ENCODE measurements around the gene IL27RA.

Gene IL27RA

GRCh38 chr19:13985771-13986347, 45.7 kb upstream of the IL27RA start (continued):
- TF ChIP-seq ZNF621 (tag by site-specific recombination; IDR thresholded peaks at IDR 0.05): no peak
- TF ChIP-seq ZNF785 (tag by site-specific recombination; IDR thresholded peaks at IDR 0.05): no peak
- TF ChIP-seq OVOL3 (tag by site-specific recombination; IDR thresholded peaks at IDR 0.05): no peak
- no peak for TF ChIP-seq PRDM1 (tag by site-specific recombination; IDR thresholded peaks at IDR 0.05)
- no peak for TF ChIP-seq ZNF624 (tag by site-specific recombination; IDR thresholded peaks at IDR 0.05)
- no peak for TF ChIP-seq HIC1 (tag by site-specific recombination; IDR thresholded peaks at IDR 0.05)
- peak; percentile 54; the same call in 1 of the 2 replicates for TF ChIP-seq KLF17 (tag by site-specific recombination; IDR thresholded peaks at IDR 0.05)
- TF ChIP-seq WT1 (tag by site-specific recombination; IDR thresholded peaks at IDR 0.05): peak; percentile 47; the same call in 1 of the 2 replicates
- peak; percentile 81 for TF ChIP-seq GLIS1 (tag by site-specific recombination; IDR thresholded peaks at IDR 0.05)
- no peak for TF ChIP-seq BCL6B (tag by site-specific recombination; IDR thresholded peaks at IDR 0.05)
- TF ChIP-seq ZNF112 (tag by site-specific recombination; IDR thresholded peaks at IDR 0.05): no peak
- peak; percentile 55 for TF ChIP-seq PATZ1 (tag by site-specific recombination; IDR thresholded peaks at IDR 0.05)
- no peak for TF ChIP-seq REPIN1 (tag by site-specific recombination; IDR thresholded peaks at IDR 0.05; ENCODE audit: low read depth)
- no peak for TF ChIP-seq PBX3 (CRISPR knock-in tag; IDR thresholded peaks at IDR 0.05)
- peak; percentile 44 for TF ChIP-seq ZFHX2 (tag by site-specific recombination; conservative IDR thresholded peaks at IDR 0.05)

GRCh38 chr19:13986348-13986904, 45.1 kb upstream of the IL27RA start:
- ChIA-PET CTCF (interaction anchor here (0.6 kb wide), 1 partner anchor 13 kb away, joined by 3 read pairs; no protein-coding TSS in a partner anchor), POLR2A (interaction anchor here (1.0 to 1.5 kb wide), 2 partner anchors 16 to 33 kb away, joined by 3 read pairs; no protein-coding TSS in a partner anchor)
- Histone ChIP-seq H3K9me3 (ENCODE audit: control insufficient read depth, insufficient read depth, low read depth, low read length) (no peaks in the 10 kb centered on the region), H3K4me3 (ENCODE audit: low read depth, low read length) (no peak overlapping the region), H3K27ac (ENCODE audit: extremely low read depth, low read depth, low read length) (peak overlapping the region; percentile 52), H3K36me3 (ENCODE audit: control insufficient read depth in 2 of 2, insufficient read depth in 1 of 2, low read length in 2 of 2) (peaks cover 5 to 28% of the 10 kb centered on the region in 2 experiments; a peak in 2 of 3 replicates), H3K4me1 (ENCODE audit: control insufficient read depth, insufficient read depth, low read length) (peaks cover 8% of the 10 kb centered on the region)
- TF ChIP-seq ZNF132 (tag by site-specific recombination; IDR thresholded peaks at IDR 0.05; ENCODE audit: borderline replicate concordance) (no peak), PRDM6 (tag by site-specific recombination; IDR thresholded peaks at IDR 0.05) (no peak), ZNF302 (tag by site-specific recombination; IDR thresholded peaks at IDR 0.05; ENCODE audit: low read depth) (no peak), ZBTB17 (tag by site-specific recombination; IDR thresholded peaks at IDR 0.05) (0 out of 2 replicates have a peak, but pooled peaks have one; percentile 23), ZNF24 (tag by site-specific recombination; IDR thresholded peaks at IDR 0.05) (no peak), ZNF776 (tag by site-specific recombination; IDR thresholded peaks at IDR 0.05; ENCODE audit: borderline replicate concordance) (no peak), GLIS1 (tag by site-specific recombination; IDR thresholded peaks at IDR 0.05) (peak; percentile 87), ZIC2 (tag by site-specific recombination; IDR thresholded peaks at IDR 0.05) (no peak; the same call in 1 of the 2 replicates), ZBTB26 (tag by site-specific recombination; optimal IDR thresholded peaks at IDR 0.05) (no peak)

Measured in HEK293 (cell line).